ENCODE results near the gene AK2.
A peak's percentile ranks its signal among the peaks of the same experiment; 100 is the strongest.
"Not testable (repeated sequence)": the region's sequence is repeated elsewhere in the genome, so short reads cannot be mapped to it uniquely, and the experiment has no call there.

Gene AK2

GRCh38 chr1:33007190-33008050 is 29.3 kb downstream of the AK2 start:
- Mint-ChIP-seq H3K27ac (no peak overlapping the region), H3K4me1 (ENCODE audit: low read depth) (peaks cover 19% of the 10 kb centered on the region), H3K27me3 (ENCODE audit: low read depth) (no peaks in the 10 kb centered on the region), H3K36me3 (ENCODE audit: low read depth) (peaks cover 62% of the 10 kb centered on the region), H3K9me3 (no peaks in the 10 kb centered on the region), H3K4me3 (no peak overlapping the region)
- DNase-seq (ENCODE audit: low spot score), result no peak

GRCh38 chr1:33005838-33006421 is 30.8 kb downstream of the AK2 start:
- DNase-seq (ENCODE audit: low spot score), result no peak
- Mint-ChIP-seq H3K4me3 (no peak overlapping the region), H3K27ac (peak overlapping the region; percentile 18), H3K4me1 (ENCODE audit: low read depth) (peaks cover 22% of the 10 kb centered on the region), H3K9me3 (no peaks in the 10 kb centered on the region), H3K27me3 (ENCODE audit: low read depth) (no peaks in the 10 kb centered on the region), H3K36me3 (ENCODE audit: low read depth) (peaks cover 49% of the 10 kb centered on the region)

DNA sequence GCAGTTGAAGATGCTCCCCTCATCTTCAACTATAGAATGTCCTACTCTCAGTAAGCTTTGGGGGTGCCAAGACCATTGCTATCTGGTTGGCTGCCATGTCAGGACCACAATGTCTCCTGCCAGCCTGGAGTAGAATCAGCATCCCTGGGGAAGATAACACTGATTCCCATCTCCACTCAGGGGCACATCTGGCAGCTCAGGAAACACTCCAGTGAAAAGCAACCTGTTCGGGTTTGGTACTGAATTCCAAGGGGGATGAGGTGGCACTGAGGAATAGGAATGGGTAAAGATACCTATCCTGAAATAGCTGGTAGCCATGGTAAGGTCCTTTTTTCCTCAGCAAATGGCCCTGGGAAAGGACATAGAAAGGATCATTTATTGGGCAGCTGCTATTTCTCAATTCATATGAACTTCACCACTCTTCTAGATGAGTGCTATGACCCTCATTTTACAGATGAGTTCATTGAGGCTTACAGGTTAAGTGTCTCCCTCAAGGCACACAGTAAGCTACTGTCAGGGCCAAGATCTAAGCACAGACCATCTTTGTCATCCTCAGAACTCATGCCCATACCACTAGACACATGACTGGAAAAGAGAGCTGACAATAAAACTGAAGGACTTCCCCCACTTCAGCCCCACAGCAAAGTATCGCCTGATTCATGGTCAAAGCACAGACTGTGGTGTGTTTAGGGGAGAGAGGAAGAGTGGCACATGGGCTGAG is 31.4 kb downstream of the AK2 start:
- Mint-ChIP-seq H3K9me3 (no peaks in the 10 kb centered on the region), H3K27me3 (ENCODE audit: low read depth) (no peaks in the 10 kb centered on the region), H3K4me3 (no peak overlapping the region), H3K4me1 (ENCODE audit: low read depth) (peaks cover 22% of the 10 kb centered on the region), H3K36me3 (ENCODE audit: low read depth) (peaks cover 44% of the 10 kb centered on the region), H3K27ac (no peak overlapping the region)
- no peak for DNase-seq (ENCODE audit: low spot score)

- Mint-ChIP-seq H3K4me1 (ENCODE audit: low read depth) (peaks cover 22% of the 10 kb centered on the region), H3K27ac (no peak overlapping the region), H3K9me3 (no peaks in the 10 kb centered on the region), H3K4me3 (no peak overlapping the region), H3K27me3 (ENCODE audit: low read depth) (no peaks in the 10 kb centered on the region), H3K36me3 (ENCODE audit: low read depth) (peaks cover 41% of the 10 kb centered on the region)
- DNase-seq (ENCODE audit: low spot score), result no peak
These were observed 32.1 kb downstream of the AK2 start for GRCh38 chr1:33004613-33005012.

DNA sequence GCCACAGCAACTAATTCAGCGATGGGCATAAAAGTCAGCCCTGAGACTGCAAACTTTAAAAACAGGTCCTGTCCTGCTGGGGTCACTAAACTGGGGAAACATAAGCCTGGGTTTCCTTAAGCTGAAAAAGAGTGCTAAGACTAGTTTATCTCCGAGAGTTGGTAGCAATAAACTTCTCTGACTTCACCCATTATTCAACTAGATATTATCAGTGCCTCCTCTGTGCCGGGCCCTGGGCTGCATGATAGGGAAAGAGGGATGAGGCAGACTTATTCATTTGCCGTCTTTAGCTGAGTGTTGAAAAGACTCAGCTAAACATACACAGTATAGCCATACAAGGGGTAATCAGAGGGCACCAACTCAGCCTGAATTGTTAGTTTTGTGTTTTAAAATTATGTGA is 33.0 kb downstream of the AK2 start:
- H3K4me1 Mint-ChIP-seq (ENCODE audit: low read depth), result peaks cover 22% of the 10 kb centered on the region
- no peaks in the 10 kb centered on the region for H3K27me3 Mint-ChIP-seq (ENCODE audit: low read depth)
- peaks cover 35% of the 10 kb centered on the region for H3K36me3 Mint-ChIP-seq (ENCODE audit: low read depth)
- no peaks in the 10 kb centered on the region for H3K9me3 Mint-ChIP-seq
- no peak for DNase-seq (ENCODE audit: low spot score)
- no peak overlapping the region for H3K4me3 Mint-ChIP-seq
- H3K27ac Mint-ChIP-seq, result no peak overlapping the region

GRCh38 chr1:33002006-33002405 is 34.7 kb downstream of the AK2 start:
- Mint-ChIP-seq H3K4me3 (no peak overlapping the region), H3K27ac (no peak overlapping the region), H3K36me3 (ENCODE audit: low read depth) (peaks cover 22% of the 10 kb centered on the region), H3K27me3 (ENCODE audit: low read depth) (no peaks in the 10 kb centered on the region), H3K4me1 (ENCODE audit: low read depth) (peaks cover 33% of the 10 kb centered on the region), H3K9me3 (no peaks in the 10 kb centered on the region)
- DNase-seq (ENCODE audit: low spot score), result no peak

DNA sequence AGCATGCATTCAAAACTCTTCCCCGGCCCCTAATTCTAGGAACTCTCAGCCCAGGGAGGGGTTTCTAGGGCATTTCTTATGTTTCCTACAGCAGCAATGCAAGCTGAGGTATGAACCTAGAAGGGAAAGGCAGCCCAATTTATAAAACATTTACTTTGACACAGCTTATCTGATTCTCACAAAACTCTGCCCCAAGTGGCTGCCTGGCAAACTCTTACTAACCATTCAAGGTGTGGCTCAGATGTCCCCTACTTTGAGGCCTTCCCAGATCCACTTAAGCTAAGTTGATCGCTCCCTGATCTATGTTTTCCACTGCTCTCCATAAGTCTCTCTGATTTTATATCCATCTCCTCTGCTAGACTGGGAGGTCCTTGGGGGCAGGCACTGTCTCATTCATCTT is 35.4 kb downstream of the AK2 start:
- Mint-ChIP-seq H3K4me3 (no peak overlapping the region), H3K27ac (peak overlapping the region; percentile 4), H3K36me3 (ENCODE audit: low read depth) (peaks cover 19% of the 10 kb centered on the region), H3K9me3 (no peaks in the 10 kb centered on the region), H3K27me3 (ENCODE audit: low read depth) (no peaks in the 10 kb centered on the region), H3K4me1 (ENCODE audit: low read depth) (peaks cover 30% of the 10 kb centered on the region)
- no peak for DNase-seq (ENCODE audit: low spot score)

- H3K4me1 Mint-ChIP-seq (ENCODE audit: low read depth), result peaks cover 26% of the 10 kb centered on the region
- no peak overlapping the region for H3K27ac Mint-ChIP-seq
- H3K36me3 Mint-ChIP-seq (ENCODE audit: low read depth), result peaks cover 14% of the 10 kb centered on the region
These were observed 36.2 kb downstream of the AK2 start for GRCh38 chr1:33000427-33001026.

DNA sequence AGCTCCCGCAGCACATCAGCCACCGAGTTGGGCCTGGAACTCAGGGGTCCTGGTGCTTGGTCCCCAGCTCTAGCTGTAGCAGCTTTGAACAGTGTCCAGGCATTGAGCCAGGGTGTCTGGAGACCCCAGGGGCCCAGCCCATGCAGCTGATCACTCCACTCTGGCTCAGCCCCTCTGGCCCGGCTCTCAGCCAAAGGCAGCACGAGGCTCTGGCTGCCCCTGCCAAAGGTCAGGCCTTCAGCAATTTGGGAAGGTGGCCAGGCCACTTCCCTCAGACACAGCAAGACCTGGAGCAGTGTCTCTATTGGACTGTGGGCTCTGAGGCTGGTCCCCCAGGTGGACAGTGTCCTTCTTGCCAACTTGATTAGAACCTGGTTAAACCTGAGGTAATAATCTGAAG is 37.7 kb downstream of the AK2 start:
- DNase-seq (ENCODE audit: low spot score), result no peak
- no peak overlapping the region for H3K27ac Mint-ChIP-seq
- peaks cover 6% of the 10 kb centered on the region for H3K36me3 Mint-ChIP-seq (ENCODE audit: low read depth)

More at GRCh38 chr1:33000427-33001026, 36.2 kb downstream of the AK2 start:
- Mint-ChIP-seq H3K27me3 (ENCODE audit: low read depth) (no peaks in the 10 kb centered on the region), H3K9me3 (no peaks in the 10 kb centered on the region), H3K4me3 (no peak overlapping the region)
- DNase-seq (ENCODE audit: low spot score), result no peak

DNA sequence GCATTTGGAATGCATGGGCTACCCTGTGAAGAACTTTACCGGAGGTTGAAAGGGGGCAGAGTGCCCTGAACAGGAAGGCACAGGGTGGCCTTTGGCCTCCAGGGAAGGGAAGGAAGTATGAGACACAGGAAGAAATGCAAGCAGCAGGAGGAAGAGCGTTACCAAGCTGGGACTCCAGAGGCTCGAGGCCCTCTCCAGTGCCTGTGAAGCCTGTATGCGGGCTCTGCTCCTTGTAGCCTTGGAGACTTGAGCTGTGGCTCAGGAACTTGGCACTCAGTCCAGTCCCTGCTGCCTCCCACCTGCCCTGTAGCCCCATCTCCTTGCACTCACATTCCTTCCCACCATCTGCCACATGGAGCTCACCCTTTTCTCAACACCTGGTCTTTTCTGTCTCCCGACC is 38.6 kb downstream of the AK2 start:
- H3K27me3 Mint-ChIP-seq (ENCODE audit: low read depth), result no peaks in the 10 kb centered on the region
- no peak for DNase-seq (ENCODE audit: low spot score)
- peaks cover 24% of the 10 kb centered on the region for H3K4me1 Mint-ChIP-seq (ENCODE audit: low read depth)
- peaks cover 6% of the 10 kb centered on the region for H3K36me3 Mint-ChIP-seq (ENCODE audit: low read depth)
- no peaks in the 10 kb centered on the region for H3K9me3 Mint-ChIP-seq
- H3K27ac Mint-ChIP-seq, result peak overlapping the region; percentile 78
- peak overlapping the region; percentile 39 for H3K4me3 Mint-ChIP-seq

More for the DNA sequence above, 37.7 kb downstream of the AK2 start:
- Mint-ChIP-seq H3K9me3 (no peaks in the 10 kb centered on the region), H3K4me3 (no peak overlapping the region), H3K4me1 (ENCODE audit: low read depth) (peaks cover 24% of the 10 kb centered on the region), H3K27me3 (ENCODE audit: low read depth) (no peaks in the 10 kb centered on the region)

GRCh38 chr1:32997381-32997891 is 39.2 kb downstream of the AK2 start:
- Mint-ChIP-seq H3K36me3 (ENCODE audit: low read depth) (peaks cover under 1% of the 10 kb centered on the region), H3K4me3 (no peak overlapping the region), H3K27me3 (ENCODE audit: low read depth) (no peaks in the 10 kb centered on the region), H3K9me3 (no peaks in the 10 kb centered on the region), H3K27ac (peak overlapping the region; percentile 78), H3K4me1 (ENCODE audit: low read depth) (peaks cover 25% of the 10 kb centered on the region)
- DNase-seq (ENCODE audit: low spot score), result no peak

- H3K9me3 Mint-ChIP-seq; H3K4me3 Mint-ChIP-seq; H3K36me3 Mint-ChIP-seq (ENCODE audit: low read depth); DNase-seq (ENCODE audit: low spot score); H3K27me3 Mint-ChIP-seq (ENCODE audit: low read depth): not testable (repeated sequence)
- Mint-ChIP-seq H3K27ac (peak overlapping the region; percentile 85), H3K4me1 (ENCODE audit: low read depth) (peaks cover 50% of the 10 kb centered on the region)
These were observed 43.4 kb downstream of the AK2 start for GRCh38 chr1:32993324-32993636.

- Mint-ChIP-seq H3K27me3 (ENCODE audit: low read depth) (no peaks in the 10 kb centered on the region), H3K4me3 (peak overlapping the region; percentile 59), H3K9me3 (no peaks in the 10 kb centered on the region), H3K36me3 (ENCODE audit: low read depth) (peaks cover 3% of the 10 kb centered on the region), H3K4me1 (ENCODE audit: low read depth) (peaks cover 45% of the 10 kb centered on the region), H3K27ac (peak overlapping the region; percentile 85)
- peak; percentile 87 for DNase-seq (ENCODE audit: low spot score)
These were observed 44.0 kb downstream of the AK2 start for GRCh38 chr1:32992489-32993323.

All from T-helper 2 cell treated with Interferon-gamma antibody and Interleukin-4, amounts not matched to agents 5 μg/mL and 100 μg/mL, for 36 hours (primary cell).